NCI-H2081 treated with DMSO at 0.1 percent for 48 hours (cell line): Measurements from ENCODE around the gene HOPX.
"Not testable (repeated sequence)": the region's sequence is repeated elsewhere in the genome, so short reads cannot be mapped to it uniquely, and the experiment has no call there.

ENCODE experiments used
- DNase-seq: peaks from one replicate; lab custom pipeline; 2025; lab: John Stamatoyannopoulos, UW

The HOPX gene

GRCh38 chr4:56688094-56688647 lies 7.1 kb upstream of the HOPX start:
- DNase-seq = no peak

- DNase-seq = no peak
Measured at GRCh38 chr4:56686537-56687231, 5.6 kb upstream of the HOPX start.

- no peak for DNase-seq
Measured at GRCh38 chr4:56684320-56685050, 3.4 kb upstream of the HOPX start.

DNA sequence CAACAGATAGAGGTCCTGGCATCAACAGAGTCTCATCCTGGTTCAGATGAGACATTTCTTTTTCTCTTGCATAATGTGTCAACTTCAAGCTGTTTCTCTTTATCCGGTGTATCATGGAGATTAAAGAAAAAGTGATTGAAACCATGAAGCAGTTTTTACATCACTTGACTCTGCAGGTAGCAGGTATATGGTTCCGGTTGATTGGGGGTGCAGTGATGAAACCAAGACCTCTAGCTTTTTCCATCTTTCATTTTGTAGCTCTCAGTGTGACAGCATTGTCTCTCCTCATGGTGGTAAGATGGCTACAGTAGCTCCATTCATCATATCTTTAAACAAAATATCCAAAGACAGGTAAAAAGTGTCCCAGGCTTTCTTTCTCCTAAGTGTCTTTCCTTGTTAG lies 2.4 kb upstream of the HOPX start:
- DNase-seq = no peak

DNA sequence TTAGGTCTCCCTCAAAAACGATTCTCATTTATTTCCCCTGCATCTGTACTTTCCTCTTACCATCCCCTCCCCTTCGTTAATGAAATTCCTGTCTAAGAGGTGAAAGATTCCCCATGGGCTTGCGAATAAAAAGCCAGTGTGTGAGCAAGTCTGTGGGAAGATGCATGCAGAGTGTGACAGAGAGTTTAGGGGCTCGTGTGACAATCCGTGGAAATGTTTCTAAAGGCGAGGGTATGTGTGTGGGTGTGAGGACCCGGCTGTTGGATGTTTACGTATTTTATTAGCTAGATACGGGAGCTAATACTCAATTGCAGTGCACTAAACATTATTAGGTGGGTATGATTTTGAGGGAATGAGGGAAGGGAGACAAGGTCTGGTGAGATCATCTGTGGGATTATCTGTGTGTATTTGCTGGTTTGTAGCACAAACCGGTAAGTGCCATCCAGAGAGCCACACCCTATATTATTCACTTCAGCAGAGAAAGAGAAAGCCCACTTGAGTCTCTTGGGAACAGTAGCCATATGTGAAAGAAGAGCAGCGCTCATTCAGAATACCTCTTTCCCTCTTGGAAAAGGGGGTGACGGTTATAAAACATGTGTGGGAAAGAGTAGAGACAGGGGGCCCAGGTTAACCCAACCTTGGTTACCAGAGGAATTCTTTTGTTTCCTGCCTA lies 893 bp upstream of the HOPX start:
- DNase-seq = no peak

DNA sequence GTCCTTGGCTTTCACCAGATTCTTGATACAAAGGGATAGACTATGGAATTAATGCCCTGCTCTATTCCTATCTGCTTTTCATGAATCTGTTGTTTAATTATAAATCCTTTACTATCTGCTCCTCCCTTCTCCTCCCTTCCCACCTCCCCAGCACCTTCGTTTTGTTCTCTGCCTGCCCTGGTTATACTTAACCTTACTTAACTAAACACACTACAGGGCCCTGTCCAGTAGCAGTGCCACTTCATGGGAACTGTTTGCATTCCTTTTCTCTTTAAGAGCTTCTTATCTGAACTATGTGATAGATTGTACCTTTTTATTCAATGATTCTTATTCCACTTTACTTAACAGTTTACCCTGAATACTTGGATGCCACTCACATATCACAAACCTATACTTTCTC lies 830 bp downstream of the HOPX start:
- DNase-seq = no peak

DNA sequence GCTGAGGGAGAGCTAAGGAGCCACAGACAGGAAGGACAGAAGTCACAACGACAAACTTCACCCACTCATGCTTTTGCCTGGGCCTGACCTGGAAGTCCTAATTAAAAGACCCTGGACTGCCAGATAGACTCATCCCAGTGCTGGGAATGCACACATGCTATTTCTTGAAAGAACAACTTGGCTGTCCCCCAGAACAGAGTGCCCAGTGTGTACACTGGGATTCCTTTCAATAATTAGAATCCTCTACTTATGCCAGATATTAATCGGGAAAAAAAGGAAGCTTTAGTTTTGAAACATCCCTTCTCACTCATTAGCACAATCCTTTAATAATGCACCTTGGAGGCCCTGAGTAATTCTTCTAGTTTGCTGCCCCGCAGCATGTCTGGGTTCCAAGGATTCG lies 3.4 kb downstream of the HOPX start:
- no peak for DNase-seq

- no peak for DNase-seq
Measured at GRCh38 chr4:56674984-56675383, 6.1 kb downstream of the HOPX start.

DNA sequence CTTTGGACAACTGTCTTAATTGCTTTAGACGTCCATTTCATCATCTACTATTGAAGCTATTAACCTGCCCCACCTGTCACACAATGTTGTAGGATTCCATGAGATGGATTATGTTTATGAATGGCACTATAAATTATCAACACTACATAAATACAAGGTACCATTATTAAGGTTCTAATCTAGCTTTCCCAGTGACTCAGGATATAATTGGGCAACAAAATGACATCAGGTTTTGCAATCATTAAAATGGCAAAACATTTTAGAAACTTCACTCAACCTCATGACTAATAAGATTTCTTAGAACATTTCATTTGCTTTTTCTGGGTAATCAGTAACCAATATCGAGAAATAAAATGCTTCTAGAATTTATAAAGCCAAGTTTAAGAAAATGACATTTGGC lies 9.2 kb downstream of the HOPX start:
- no peak for DNase-seq

- no peak for DNase-seq
Measured at GRCh38 chr4:56671373-56671772, 9.7 kb downstream of the HOPX start.

DNA sequence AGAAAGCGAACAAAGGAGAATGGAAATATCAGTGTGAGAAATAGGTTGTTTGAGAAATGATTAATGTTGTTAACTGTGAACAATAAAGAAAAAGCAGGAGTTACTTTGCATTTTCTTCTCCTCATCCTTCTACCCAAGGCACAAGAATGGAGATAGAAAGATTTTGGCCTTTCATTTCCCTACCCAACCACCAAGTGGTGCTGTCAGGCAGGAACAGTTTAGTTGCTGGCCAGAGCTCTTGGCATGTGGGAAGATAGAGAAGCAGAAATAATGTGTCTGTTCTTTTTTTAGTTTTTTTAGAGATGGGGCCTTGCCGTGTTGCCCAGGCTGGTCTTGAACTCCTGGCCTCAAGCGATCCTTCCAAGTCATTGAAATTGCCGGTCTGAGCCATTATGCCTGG lies 12.8 kb downstream of the HOPX start:
- no peak for DNase-seq

DNA sequence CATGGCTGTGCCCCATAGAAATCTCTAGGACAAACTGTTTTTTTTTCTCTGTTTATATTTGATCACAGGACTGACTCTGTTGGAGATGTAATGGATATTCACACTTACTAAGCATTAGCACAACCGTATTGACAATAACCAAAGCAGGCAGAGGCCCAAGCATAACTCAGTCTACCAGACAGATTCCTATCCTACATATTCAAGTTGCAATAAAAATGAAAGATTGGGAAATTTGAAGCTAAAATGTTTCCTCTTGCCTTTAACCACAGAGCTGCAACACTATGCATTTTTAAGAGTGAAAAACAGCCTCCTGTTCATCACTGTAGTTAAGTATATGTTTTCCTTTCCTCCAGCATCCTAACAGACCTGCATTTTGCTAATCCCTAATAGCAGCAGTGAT lies 13.7 kb downstream of the HOPX start:
- not testable (repeated sequence) for DNase-seq

GRCh38 chr4:56666279-56666678 lies 14.8 kb downstream of the HOPX start:
- DNase-seq = no peak

- DNase-seq = no peak
Measured at GRCh38 chr4:56665781-56666180, 15.3 kb downstream of the HOPX start.

GRCh38 chr4:56662782-56663468 lies 18.2 kb downstream of the HOPX start:
- DNase-seq = no peak

DNA sequence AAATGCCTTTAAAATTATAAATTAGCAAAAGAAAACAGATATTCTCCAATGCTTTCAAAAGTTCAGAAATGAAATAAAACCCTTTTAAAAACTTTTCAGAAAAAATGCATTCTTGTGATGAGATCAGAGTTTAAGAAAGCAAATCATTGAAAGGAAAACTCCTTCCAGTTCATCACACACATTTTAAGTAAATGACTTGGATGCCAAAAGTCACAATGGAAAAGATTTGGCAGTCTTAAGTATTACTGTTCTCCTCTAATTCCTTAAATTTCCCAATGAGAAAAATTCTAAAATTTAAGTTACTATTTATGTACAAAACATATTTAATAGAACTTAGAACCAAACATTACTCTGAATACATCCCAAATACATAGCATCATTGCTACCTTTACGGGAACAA lies 21.1 kb downstream of the HOPX start:
- no peak for DNase-seq

DNA sequence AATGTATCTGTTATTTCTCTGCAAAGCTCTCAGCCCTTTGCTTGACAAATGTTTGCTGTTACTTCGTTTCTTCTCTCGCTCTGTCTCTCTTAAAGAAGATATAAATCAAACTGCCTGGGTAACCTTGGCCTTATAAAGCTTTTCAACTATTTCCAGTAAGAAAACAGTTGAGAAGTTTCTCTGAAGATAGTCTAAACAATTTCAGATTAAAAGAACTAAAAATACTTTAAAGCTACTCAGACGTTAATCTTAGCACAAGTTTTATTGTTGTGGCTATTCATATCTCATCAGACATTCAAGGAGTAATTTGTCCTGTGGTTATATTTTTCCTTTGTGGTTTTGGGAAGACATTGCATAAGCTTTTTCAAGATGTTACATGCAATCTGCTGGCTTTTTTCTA lies 22.6 kb downstream of the HOPX start:
- no peak for DNase-seq

DNA sequence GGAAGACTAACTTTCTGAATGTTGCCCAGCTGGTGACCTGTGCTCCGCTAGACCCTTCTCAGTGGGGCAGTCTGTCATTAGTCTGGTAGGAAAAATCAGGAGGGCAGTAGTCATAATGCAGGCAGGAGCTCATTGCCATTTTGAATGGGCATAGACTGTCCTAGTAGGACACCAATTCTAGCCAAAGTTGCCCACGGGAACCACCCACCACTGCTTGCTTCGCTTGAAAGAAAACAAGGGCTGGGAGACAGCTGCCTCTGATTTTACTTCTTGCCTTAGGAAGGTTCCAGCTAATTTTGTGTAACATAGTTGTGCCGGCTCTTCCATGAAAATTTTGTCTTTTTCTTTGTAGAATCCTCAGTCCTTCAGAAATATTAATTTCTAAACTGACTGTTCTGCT lies 23.3 kb downstream of the HOPX start:
- DNase-seq = no peak

DNA sequence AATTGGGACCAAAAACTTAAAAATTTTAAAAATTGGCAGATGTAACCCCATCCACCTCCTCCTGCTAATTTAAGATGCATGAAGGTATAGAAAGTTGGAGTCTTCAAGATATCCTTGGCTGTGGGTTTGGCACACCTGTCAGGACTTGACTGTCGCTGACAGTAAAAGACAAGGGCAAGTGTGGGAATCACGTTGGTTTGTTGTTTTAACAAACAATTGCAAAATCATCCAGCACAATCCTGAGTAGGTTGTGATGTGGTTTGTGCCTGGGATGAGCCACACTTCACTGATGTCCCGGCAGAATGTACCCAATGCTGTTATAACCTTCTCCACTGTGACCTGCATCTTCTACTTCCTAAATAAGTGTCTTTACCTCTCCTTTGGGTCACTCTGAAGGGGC lies 24.0 kb downstream of the HOPX start:
- DNase-seq = no peak

DNA sequence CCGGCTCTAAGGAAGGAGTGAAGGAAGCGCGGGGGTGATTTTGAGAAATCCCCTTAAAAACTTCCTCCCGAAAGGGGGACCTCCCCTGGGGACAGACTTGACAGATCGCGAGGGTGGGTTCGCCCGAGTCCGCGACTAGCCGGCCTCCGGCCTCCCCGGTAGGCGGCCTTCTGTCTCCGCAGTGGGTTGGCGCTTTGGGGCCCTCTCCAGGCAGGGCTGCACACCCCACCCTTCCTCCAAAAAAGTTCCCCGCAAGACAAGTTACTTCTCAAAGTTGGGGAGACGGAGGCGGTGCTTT lies 24.8 kb downstream of the HOPX start:
- DNase-seq = no peak

DNA sequence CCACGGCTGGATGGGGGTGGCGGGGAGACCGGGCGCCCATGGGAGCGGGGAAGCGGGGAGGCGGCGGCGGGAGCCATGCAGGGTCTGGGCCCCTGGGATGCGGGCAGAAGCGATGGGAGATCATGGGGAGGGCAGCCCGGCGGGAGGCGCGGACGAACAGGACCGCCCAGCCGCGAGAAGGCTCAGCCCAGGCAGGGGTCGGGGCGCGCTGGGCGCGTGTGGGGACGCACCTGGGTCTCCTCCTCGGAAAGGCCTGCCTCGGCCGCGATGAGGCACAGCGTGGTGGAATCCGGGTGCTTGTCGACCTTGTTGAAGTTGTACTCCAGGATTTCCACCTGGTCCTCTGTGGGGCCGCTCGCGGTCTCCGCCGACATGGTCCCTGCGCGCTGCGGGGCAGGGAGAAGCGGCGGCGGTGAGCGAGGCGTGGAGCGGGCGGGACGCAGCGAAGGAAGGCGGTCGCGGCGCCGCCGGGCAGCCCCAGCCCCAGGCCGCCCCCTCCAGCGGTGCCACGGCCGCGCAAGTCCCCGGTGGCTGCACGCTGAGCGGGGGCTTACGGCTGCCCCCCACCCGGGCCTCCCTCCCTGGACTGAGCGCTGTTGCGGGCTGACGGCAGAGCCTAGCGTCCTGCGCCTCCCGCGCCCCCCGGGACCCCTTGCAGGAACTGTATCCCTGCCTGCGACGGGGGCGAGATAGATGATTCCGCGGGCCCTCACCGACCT lies 25.3 kb downstream of the HOPX start:
- DNase-seq = no peak

- DNase-seq = no peak
Measured at GRCh38 chr4:56655209-56655626, 25.9 kb downstream of the HOPX start.
